HepG2 (cell line): ENCODE results near the gene METTL16. TPM values are rescaled to one million over a fixed set of nuclear protein-coding genes. Genes with fewer than 3 reads are reported as not detected.

Experiments used
- SNAPC5 ChIP-seq: sonication (generic); formaldehyde crosslinking; IDR thresholded peaks from 2 replicates; pipeline ENCODE4 v1.8.1; 2023; ENCODE audit warnings: mild to moderate bottlenecking, missing genetic modification reagents, borderline replicate concordance
- TCF7L2 ChIP-seq: IDR thresholded peaks from 2 replicates; pipeline ENCODE4 v1.6.1; 2011; ENCODE audit warnings: mild to moderate bottlenecking, low read depth, low read length, moderate library complexity
- ZBTB40 ChIP-seq, 2 experiments: fragments of 450-650 bp in 1 of 2; sonication (generic) in 1 of 2; formaldehyde crosslinking in 1 of 2; IDR thresholded peaks; 2 replicates each; pipeline versions ENCODE4 v1.6.1 to v1.8.0; 2016 to 2022; ENCODE audit warnings: antibody characterized with exemption in 1 of 2, mild to moderate bottlenecking in 1 of 2, missing genetic modification reagents in 1 of 2
- ZNF326 ChIP-seq: sonication (generic); formaldehyde crosslinking; IDR thresholded peaks from 2 replicates; pipeline ENCODE4 v1.4.0; 2020; ENCODE audit warnings: missing genetic modification reagents, borderline replicate concordance
- ZNF430 ChIP-seq: sonication (generic); formaldehyde crosslinking; IDR thresholded peaks from 2 replicates; pipeline ENCODE4 v1.9.0; 2021; ENCODE audit warnings: mild to moderate bottlenecking, missing genetic modification reagents
- ZNF451 ChIP-seq: sonication (generic); formaldehyde crosslinking; IDR thresholded peaks from 2 replicates; pipeline ENCODE4 v1.5.0; 2020; ENCODE audit warnings: mild to moderate bottlenecking, missing genetic modification reagents
- ZNF574 ChIP-seq: sonication (generic); formaldehyde crosslinking; IDR thresholded peaks from 2 replicates; pipeline ENCODE4 v1.4.0; 2020; ENCODE audit warnings: missing genetic modification reagents
- ZNF740 ChIP-seq: sonication (generic); formaldehyde crosslinking; IDR thresholded peaks from 2 replicates; pipeline ENCODE4 v1.4.0; 2020; ENCODE audit warnings: missing genetic modification reagents
- polyA plus RNA-seq, 8 experiments: library from polyadenylated mRNA; depleted of rRNA in 3 of 8; stranded (reverse) in 7 of 8; unstranded in 1 of 8; fragments of >200 nt; fragmentation: Illumina TruSeq in 4 of 8; extraction: Trizol in 4 of 8; gene quantifications; 2 replicates each; pipeline versions ENCODE4 v1.2.1 to v1.2.3, GENCODE V29; 2011 to 2016; ENCODE audit warnings: low read depth in 4 of 8, missing spikeins in 1 of 8, mixed read lengths in 1 of 8; ENCODE audit not compliant: insufficient read depth in 1 of 8
- total RNA-seq, 5 experiments: library from RNA; depleted of rRNA; stranded (reverse); fragments of >200 nt; fragmentation: Illumina TruSeq; extraction: Trizol; gene quantifications; 2 replicates each; pipeline ENCODE4 v1.2.3, GENCODE V29; 2016; ENCODE audit warnings: low read depth in 1 of 5
- TF ChIP-seq, protein P1 (sequence below): sonication (generic); formaldehyde crosslinking; IDR thresholded peaks from 2 replicates; pipeline ENCODE4 v1.4.0; 2020; ENCODE audit warnings: missing genetic modification reagents

METTL16 gene
- total and polyA plus RNA-seq, 2 of the 13 experiments (the other 11 are each of a cell fraction or from before 2014, with no cell fraction given), result 11.6 to 18.5 TPM

DNA sequence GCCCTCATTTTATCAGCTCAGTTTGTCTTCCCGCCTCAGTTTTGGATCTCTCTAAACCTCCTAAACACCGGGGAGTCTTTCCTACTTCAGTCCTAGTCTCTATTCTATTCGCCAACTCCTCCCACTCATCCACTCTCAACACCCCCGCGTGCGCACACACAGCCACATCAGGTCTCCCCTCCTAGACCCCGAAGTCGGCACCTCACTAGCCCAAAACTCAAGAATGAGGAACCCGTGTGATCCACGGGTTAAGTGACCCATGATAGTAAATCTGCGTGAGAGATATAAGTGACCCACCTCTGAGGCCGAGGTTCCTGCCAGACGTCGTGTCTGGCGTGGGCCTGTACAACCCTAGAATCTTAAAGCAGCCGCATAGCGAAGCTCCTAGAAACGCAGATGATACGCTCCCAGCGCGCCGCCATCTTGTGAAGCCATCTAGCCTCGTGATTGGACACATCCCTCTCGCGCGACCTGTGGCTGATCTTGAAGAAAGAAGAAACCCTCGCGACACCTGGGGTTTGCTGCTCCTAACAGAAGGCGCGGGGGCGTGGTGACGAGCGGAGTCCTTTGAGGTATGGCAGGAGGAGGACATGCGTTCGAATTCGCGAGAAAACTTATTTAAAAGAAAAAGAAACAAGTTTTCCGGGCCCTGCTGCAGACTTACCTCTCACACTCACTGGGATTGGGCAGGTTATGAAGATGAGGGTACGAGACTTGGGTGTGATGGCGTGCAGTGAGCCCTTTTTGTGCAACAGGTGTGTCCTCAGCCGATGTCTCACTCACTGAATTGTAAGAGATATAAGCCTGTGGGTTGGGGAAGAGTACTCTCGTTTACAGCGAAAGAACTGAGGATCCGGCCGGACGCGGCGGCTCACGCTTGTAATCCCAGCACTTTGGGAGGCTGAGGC, at the start of gene METTL16 (continued):
- TF ChIP-seq ZBTB40 (IDR thresholded peaks at IDR 0.05) (no peak), ZBTB40 (CRISPR knock-in tag; IDR thresholded peaks at IDR 0.05) (no peak), ZNF326 (CRISPR knock-in tag) (no peak), ZNF740 (CRISPR knock-in tag) (no peak), TCF7L2 (no peak), ZNF430 (0 out of 2 replicates have a peak, but pooled peaks have one; percentile 49), SNAPC5 (CRISPR knock-in tag) (no peak), ZNF574 (peak; percentile 63), ZNF451 (CRISPR knock-in tag) (0 out of 2 replicates have a peak, but pooled peaks have one; percentile 54)
- TF ChIP-seq, protein P1, sequence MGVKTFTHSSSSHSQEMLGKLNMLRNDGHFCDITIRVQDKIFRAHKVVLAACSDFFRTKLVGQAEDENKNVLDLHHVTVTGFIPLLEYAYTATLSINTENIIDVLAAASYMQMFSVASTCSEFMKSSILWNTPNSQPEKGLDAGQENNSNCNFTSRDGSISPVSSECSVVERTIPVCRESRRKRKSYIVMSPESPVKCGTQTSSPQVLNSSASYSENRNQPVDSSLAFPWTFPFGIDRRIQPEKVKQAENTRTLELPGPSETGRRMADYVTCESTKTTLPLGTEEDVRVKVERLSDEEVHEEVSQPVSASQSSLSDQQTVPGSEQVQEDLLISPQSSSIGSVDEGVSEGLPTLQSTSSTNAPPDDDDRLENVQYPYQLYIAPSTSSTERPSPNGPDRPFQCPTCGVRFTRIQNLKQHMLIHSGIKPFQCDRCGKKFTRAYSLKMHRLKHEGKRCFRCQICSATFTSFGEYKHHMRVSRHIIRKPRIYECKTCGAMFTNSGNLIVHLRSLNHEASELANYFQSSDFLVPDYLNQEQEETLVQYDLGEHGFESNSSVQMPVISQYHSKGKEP, result no peak
